ENCODE data around the gene PPOX. TPM values are rescaled to one million over a fixed set of nuclear protein-coding genes. Genes with fewer than 3 reads are reported as not detected.

Gene PPOX
- total RNA-seq, 2 donors from 2014 or later, result 13.8 to 42.6 TPM

DNA sequence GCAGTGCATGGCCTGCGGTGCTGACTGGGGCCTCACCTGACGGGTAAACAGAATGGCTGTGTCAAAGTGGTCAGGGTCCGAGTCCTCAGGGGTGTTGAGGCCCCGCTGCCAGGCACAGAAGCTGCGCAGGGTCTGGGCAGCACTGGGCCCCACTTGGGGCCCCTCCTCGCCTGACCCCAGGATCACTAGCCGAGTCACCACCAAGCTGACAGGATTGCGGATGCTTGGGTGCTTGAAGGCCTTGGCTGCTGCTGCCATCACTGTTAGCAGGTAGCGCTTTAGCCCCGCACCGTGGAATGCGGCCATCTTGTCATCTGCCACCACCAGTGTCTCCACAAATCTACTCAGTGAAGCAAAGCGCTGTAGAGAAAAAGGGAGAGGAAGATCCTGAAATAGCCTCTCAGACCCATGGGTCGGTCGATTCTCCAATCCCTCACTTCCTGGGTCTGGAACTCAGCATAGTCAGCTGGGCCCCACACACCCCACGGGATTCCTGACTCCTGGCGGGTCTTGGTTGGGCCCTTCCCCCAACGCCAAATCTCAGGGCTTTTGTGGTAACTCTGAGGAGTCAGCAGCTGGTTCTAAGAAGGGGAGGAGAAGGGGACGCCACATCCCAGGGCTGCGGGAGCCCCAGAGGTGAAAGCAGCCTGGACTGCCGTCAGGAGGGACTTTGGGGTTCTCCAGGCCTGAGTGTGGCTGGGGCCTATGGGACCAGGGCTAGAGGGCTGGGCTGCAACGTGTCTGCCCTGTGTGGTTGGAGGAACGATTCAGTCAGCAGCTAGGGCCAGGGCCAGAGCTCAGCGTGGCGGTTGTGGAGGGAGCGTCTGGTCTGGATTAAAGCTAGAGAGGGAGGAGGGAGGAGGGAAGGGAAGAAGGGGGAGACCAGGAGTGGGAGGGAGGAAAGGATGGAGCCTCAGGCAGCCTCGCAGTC, 30.6 kb downstream of the PPOX start:
- DNase-seq (ENCODE audit: low spot score), result no peak
- H3K27ac ChIP-seq, result peak overlapping the region; percentile 45 to 59
- no peak overlapping the region for H3K4me3 ChIP-seq
- no peaks in the 10 kb centered on the region for H3K36me3 ChIP-seq
- no peaks in the 10 kb centered on the region for H3K9me3 ChIP-seq
- no peaks in the 10 kb centered on the region for H3K4me1 ChIP-seq (replicated peaks)
- 74% methylated on average over 27 of the region's 27 CpGs for WGBS
- TF ChIP-seq, protein P1, sequence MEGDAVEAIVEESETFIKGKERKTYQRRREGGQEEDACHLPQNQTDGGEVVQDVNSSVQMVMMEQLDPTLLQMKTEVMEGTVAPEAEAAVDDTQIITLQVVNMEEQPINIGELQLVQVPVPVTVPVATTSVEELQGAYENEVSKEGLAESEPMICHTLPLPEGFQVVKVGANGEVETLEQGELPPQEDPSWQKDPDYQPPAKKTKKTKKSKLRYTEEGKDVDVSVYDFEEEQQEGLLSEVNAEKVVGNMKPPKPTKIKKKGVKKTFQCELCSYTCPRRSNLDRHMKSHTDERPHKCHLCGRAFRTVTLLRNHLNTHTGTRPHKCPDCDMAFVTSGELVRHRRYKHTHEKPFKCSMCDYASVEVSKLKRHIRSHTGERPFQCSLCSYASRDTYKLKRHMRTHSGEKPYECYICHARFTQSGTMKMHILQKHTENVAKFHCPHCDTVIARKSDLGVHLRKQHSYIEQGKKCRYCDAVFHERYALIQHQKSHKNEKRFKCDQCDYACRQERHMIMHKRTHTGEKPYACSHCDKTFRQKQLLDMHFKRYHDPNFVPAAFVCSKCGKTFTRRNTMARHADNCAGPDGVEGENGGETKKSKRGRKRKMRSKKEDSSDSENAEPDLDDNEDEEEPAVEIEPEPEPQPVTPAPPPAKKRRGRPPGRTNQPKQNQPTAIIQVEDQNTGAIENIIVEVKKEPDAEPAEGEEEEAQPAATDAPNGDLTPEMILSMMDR (IDR thresholded peaks at IDR 0.05), result no peak
- TF ChIP-seq POLR2AphosphoS5 (IDR thresholded peaks at IDR 0.05), result no peak
- no peak for TF ChIP-seq POLR2A (IDR thresholded peaks at IDR 0.05)
- intact Hi-C loops (cut with DNase I), result no loop called here
- no peaks in the 10 kb centered on the region for H3K27me3 ChIP-seq (replicated peaks; ENCODE audit: insufficient read depth)

DNA sequence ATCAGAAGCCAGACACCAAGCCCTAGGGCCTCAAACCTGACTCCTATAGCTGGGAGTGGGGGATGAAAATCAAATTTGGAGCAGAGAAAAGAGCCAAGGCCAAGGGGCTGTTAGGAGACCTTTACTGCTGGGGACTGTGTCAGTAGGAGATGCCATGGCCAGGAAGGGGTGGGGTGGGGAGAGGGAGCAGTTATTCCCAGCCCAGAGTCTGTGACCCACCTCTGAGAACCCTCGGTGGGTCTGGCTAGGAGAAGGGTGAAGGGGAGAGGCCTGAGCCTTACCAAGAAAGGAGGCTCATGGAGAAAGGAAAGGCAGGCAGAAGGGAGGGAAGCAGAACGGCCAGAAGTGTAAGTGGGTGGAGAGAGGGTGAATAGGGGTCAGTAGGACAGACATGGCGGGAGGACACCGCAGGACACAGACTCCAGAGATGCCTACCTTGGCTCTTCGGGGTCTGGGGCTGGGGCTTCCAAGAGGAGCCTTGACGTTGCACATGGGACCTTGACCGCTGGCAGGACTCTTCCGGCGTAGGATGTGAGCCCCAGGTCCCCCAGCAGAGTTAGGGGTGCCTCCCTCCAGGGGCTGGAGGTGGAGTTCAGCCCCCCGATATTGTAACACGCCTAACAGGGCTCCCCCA, 31.5 kb downstream of the PPOX start:
- peak overlapping the region in 1 of 2 donors; percentile 11 for H3K4me3 ChIP-seq
- peak overlapping the region; percentile 45 to 59 for H3K27ac ChIP-seq
- 73% methylated on average over 11 of the region's 11 CpGs for WGBS
- H3K36me3 ChIP-seq, result no peaks in the 10 kb centered on the region
- no peaks in the 10 kb centered on the region for H3K27me3 ChIP-seq (replicated peaks; ENCODE audit: insufficient read depth)
- H3K4me1 ChIP-seq (replicated peaks), result no peaks in the 10 kb centered on the region
- intact Hi-C loops (cut with DNase I), result no loop called here
- no peaks in the 10 kb centered on the region for H3K9me3 ChIP-seq
- DNase-seq (ENCODE audit: low spot score), result no peak
- TF ChIP-seq POLR2AphosphoS5 (IDR thresholded peaks at IDR 0.05) (no peak), POLR2A (IDR thresholded peaks at IDR 0.05) (no peak)
- TF ChIP-seq, protein P1 (IDR thresholded peaks at IDR 0.05), result no peak

DNA sequence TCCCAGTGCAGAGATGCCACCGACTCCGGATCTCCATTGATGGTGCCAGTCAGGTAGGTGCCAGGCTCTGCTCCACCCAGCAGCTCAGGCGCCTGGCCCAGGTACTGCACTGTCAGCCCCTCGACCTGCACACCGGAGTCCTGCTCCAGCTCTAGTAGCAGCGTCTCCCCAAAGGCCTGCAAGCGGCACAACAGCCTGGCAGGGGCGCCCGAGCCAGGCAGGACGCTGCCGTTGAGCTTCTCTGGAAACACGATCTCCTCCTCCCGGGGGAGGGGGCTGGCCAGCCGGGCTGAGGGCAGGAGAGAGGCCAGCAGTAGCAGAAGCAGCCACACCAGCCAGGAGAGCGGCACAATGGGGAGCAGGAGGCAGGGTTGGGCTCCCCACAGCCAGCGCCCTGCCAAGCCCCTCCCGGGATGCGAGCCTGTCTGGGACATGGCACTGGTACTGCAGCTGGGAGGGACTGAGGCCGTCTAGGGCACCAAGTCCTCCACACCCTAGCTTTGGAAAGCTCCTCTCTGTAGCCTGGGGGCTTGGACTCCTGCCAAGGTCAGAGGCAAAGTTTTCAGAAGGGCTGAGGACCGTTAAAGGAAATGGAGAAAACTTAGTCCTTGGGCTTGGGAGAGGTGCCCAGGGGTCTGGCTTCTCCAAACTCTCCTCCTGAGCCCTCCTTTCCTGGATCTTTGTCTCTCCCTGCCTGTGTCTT, 32.1 kb downstream of the PPOX start:
- WGBS, result 26% methylated on average over 20 of the region's 20 CpGs
- no peak for DNase-seq (ENCODE audit: low spot score)
- intact Hi-C loops (cut with DNase I), result no loop called here
- no peaks in the 10 kb centered on the region for H3K36me3 ChIP-seq
- H3K27ac ChIP-seq, result peak overlapping the region; percentile 33 to 59
- no peaks in the 10 kb centered on the region for H3K9me3 ChIP-seq
- no peaks in the 10 kb centered on the region for H3K27me3 ChIP-seq (replicated peaks; ENCODE audit: insufficient read depth)
- peak overlapping the region in 1 of 2 donors; percentile 11 for H3K4me3 ChIP-seq
- no peaks in the 10 kb centered on the region for H3K4me1 ChIP-seq (replicated peaks)
- TF ChIP-seq, protein P1 (IDR thresholded peaks at IDR 0.05), result no peak
- TF ChIP-seq POLR2AphosphoS5 (IDR thresholded peaks at IDR 0.05) (no peak), POLR2A (IDR thresholded peaks at IDR 0.05) (no peak)

DNA sequence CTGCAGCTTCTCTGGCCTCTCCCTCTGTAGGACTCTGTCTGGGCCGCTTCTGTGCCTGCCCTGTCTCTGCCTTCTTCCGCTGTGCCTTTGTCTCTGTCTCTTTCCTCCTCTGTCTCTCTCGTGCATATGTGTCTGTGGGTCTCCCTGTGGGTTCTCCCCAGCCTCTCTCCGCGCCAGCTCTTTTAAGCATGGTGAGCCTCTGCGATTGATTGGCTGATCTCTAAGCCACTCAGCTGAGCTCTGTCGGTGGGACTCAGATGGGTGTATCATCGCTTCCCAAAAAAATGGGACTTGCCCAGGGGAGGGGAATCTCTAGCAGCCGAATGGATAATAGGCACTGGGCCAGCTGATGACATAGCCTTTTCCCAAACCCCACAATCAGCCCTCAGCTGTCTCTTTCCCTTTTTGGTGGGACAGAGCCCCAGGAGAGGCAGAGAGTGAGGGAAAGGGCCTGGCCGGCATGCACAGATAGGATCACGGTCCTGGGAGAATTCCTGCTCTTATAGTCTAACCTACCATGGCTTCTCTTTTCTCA, 32.7 kb downstream of the PPOX start, which contains the start of gene ADAMTS4:
TSS of gene ADAMTS4 (minus strand) at position 158 of the 535 bp plus-strand sequence. CDS start 427 bp downstream, outside the sequence.
- intact Hi-C loops (cut with DNase I), result no loop called here
- 48% methylated on average over 11 of the region's 11 CpGs for WGBS
- H3K4me3 ChIP-seq, result peak within 1 kb of the TSS in 1 of 2 donors; percentile 11
- H3K27ac ChIP-seq, result peak within 1 kb of the TSS; percentile 45 to 96
- no peaks in the 10 kb centered on the region for H3K36me3 ChIP-seq
- H3K9me3 ChIP-seq, result no peaks in the 10 kb centered on the region
- no peak for DNase-seq (ENCODE audit: low spot score)
- no peaks in the 10 kb centered on the region for H3K27me3 ChIP-seq (replicated peaks; ENCODE audit: insufficient read depth)
- TF ChIP-seq, protein P1 (IDR thresholded peaks at IDR 0.05), result no peak
- TF ChIP-seq POLR2AphosphoS5 (IDR thresholded peaks at IDR 0.05), result no peak
- peak; percentile 18 for TF ChIP-seq POLR2A (IDR thresholded peaks at IDR 0.05)
- H3K4me1 ChIP-seq (replicated peaks), result no peaks in the 10 kb centered on the region

Data from prostate gland (tissue), 2 donors.